PC-3 (cell line): Measurements from ENCODE around the gene FBXL7. TPM values are rescaled to one million over a fixed set of nuclear protein-coding genes. Genes with fewer than 3 reads are reported as not detected.

ENCODE experiments used
- ATAC-seq: fragments of 200-7000 bp; cut with Tn5 transposase; 2 replicates; pipeline ENCODE4 v1.9.1; 2020; ENCODE audit warnings: mild to moderate bottlenecking, moderate library complexity
- BruUV-seq: library from RNA; stranded (reverse); fragments of 400-500 nt; replicated peaks from 2 replicates; lab custom pipeline; 2021; lab: Mats Ljungman, UMichigan
- CTCF ChIA-PET: fragments of 300-600 bp; sonication (Branson Sonifier 250); formaldehyde crosslinking; loops from one replicate; lab custom pipeline; 2022; ENCODE audit warnings: antibody characterized with exemption; lab: Charles Lee
- POLR2A ChIA-PET: fragments of 300-600 bp; sonication (Branson Sonifier 250); formaldehyde crosslinking; loops from one replicate; lab custom pipeline; 2022; ENCODE audit warnings: antibody characterized with exemption; ENCODE audit not compliant: unreplicated experiment; lab: Charles Lee
- DNase-seq: peaks from one replicate; pipeline ENCODE4 v3.0.0-alpha.2; 2015
- H2AFZ ChIP-seq: fragments of 300-600 bp; sonication (generic); 2 replicates; pipeline ENCODE4 v1.6.0; 2016; ENCODE audit warnings: antibody characterized with exemption, low read length
- H3F3A ChIP-seq: fragments of 300-600 bp; sonication (generic); one replicate; pipeline ENCODE4 v1.6.0; 2017; ENCODE audit warnings: antibody characterized with exemption, low read length, control low read depth, mild to moderate bottlenecking; ENCODE audit not compliant: unreplicated experiment
- H3K27ac ChIP-seq: fragments of 300-600 bp; sonication (generic); 2 replicates; pipeline ENCODE4 v1.5.1; 2016; ENCODE audit warnings: mild to moderate bottlenecking, low read length
- H3K27me3 ChIP-seq: fragments of 300-600 bp; sonication (generic); 2 replicates; pipeline ENCODE4 v1.6.1; 2016; ENCODE audit warnings: low read length, mixed read lengths
- H3K36me3 ChIP-seq: fragments of 300-600 bp; sonication (generic); 2 replicates; pipeline ENCODE4 v1.6.1; 2016; ENCODE audit warnings: low read depth, mixed run types, low read length, mixed read lengths
- H3K4me1 ChIP-seq: fragments of 300-600 bp; sonication (generic); 2 replicates; pipeline ENCODE4 v1.5.1; 2016; ENCODE audit warnings: low read length; ENCODE audit not compliant: insufficient read depth
- H3K4me2 ChIP-seq: fragments of 300-600 bp; sonication (generic); 2 replicates; pipeline ENCODE4 v1.6.0; 2016; ENCODE audit warnings: low read length
- H3K4me3 ChIP-seq: fragments of 300-600 bp; sonication (generic); 2 replicates; pipeline ENCODE4 v1.5.1; 2016; ENCODE audit warnings: mild to moderate bottlenecking, low read length, mixed read lengths
- H3K79me2 ChIP-seq: fragments of 300-600 bp; sonication (generic); 2 replicates; pipeline ENCODE4 v1.6.1; 2017; ENCODE audit warnings: low read length, mixed read lengths
- H3K9ac ChIP-seq: fragments of 300-600 bp; sonication (generic); 2 replicates; pipeline ENCODE4 v1.6.0; 2016; ENCODE audit warnings: mild to moderate bottlenecking, low read length
- H3K9me2 ChIP-seq: fragments of 300-600 bp; sonication (generic); replicated peaks from 2 replicates; pipeline ENCODE4 v1.6.1; 2016; ENCODE audit warnings: mixed run types, low read length, mixed read lengths
- H3K9me3 ChIP-seq: fragments of 300-600 bp; sonication (generic); 2 replicates; pipeline ENCODE4 v1.6.1; 2016; ENCODE audit warnings: low read length, mixed read lengths
- H4K20me1 ChIP-seq: fragments of 300-600 bp; sonication (generic); 2 replicates; pipeline ENCODE4 v1.6.1; 2016; ENCODE audit warnings: low read length, mixed read lengths
- CTCF ChIP-seq: fragments of 300-600 bp; sonication (generic); conservative IDR thresholded peaks from 2 replicates; pipeline ENCODE4 v1.5.1; 2017; ENCODE audit warnings: antibody characterized with exemption, low read depth, mild to moderate bottlenecking, low read length
- EZH2 ChIP-seq: fragments of 300-600 bp; sonication (generic); IDR thresholded peaks from one replicate; pipeline ENCODE4 v1.6.1; 2017; ENCODE audit warnings: antibody characterized with exemption, mild to moderate bottlenecking, low read length; ENCODE audit not compliant: unreplicated experiment
- EZH2phosphoT487 ChIP-seq: fragments of 300-600 bp; sonication (generic); IDR thresholded peaks from 2 replicates; pipeline ENCODE4 v1.6.1; 2018; ENCODE audit warnings: mild to moderate bottlenecking, antibody characterized with exemption, low read length, borderline replicate concordance
- intact Hi-C: fragments of 100-400 bp; cut with micrococcal nuclease; formaldehyde crosslinking; loops from 2 replicates; pipeline ENCODE4 v1.9.0; 2023
- total RNA-seq: library from RNA; depleted of rRNA; stranded (reverse); fragments of >200 nt; gene quantifications from 2 replicates; pipeline ENCODE4 v1.2.3, GENCODE V29; 2014

The FBXL7 gene
- total RNA-seq, 1 experiment from 2014 or later: 0.18 TPM

GRCh38 chr5:15600035-15600434, 100.1 kb downstream of the FBXL7 start:
- POLR2A ChIA-PET: no interaction called here
- CTCF ChIA-PET: no interaction called here
- H3K9me3 ChIP-seq: peaks cover 6% of the 10 kb centered on the region; the same call in 1 of the 2 replicates
- no peak overlapping the region for H3K4me3 ChIP-seq
- no TSS peak for BruUV-seq
- ATAC-seq (no peak), DNase-seq (no peak)
- H4K20me1 ChIP-seq: no peaks in the 10 kb centered on the region
- no peaks in the 10 kb centered on the region for H3K9me2 ChIP-seq
- no peak for TF ChIP-seq CTCF
- no peak for TF ChIP-seq EZH2phosphoT487
- TF ChIP-seq EZH2: no peak
- H3K4me2 ChIP-seq: no peak overlapping the region
- H3K9ac ChIP-seq: no peak overlapping the region
- no peaks in the 10 kb centered on the region for H3K36me3 ChIP-seq
- H3K79me2 ChIP-seq: no peaks in the 10 kb centered on the region
- H3K27me3 ChIP-seq: no peaks in the 10 kb centered on the region
- no peak overlapping the region for H2AFZ ChIP-seq
- intact Hi-C loops: no loop called here
- H3F3A ChIP-seq: no peaks in the 10 kb centered on the region
- H3K4me1 ChIP-seq: no peaks in the 10 kb centered on the region
- no peak overlapping the region for H3K27ac ChIP-seq

- H3K9me2 ChIP-seq: no peaks in the 10 kb centered on the region
- no peaks in the 10 kb centered on the region for H3K79me2 ChIP-seq
- no peaks in the 10 kb centered on the region for H4K20me1 ChIP-seq
- ATAC-seq (no peak), DNase-seq (no peak)
- H3K9ac ChIP-seq: no peak overlapping the region
- no peak overlapping the region for H2AFZ ChIP-seq
- no peak overlapping the region for H3K4me3 ChIP-seq
- H3K36me3 ChIP-seq: no peaks in the 10 kb centered on the region
- H3K4me2 ChIP-seq: no peak overlapping the region
- CTCF ChIA-PET: no interaction called here
- no peaks in the 10 kb centered on the region for H3K4me1 ChIP-seq
- intact Hi-C loops: no loop called here
- BruUV-seq: no TSS peak
- H3K27me3 ChIP-seq: no peaks in the 10 kb centered on the region
- no peak overlapping the region for H3K27ac ChIP-seq
- TF ChIP-seq EZH2: no peak
- no peak for TF ChIP-seq EZH2phosphoT487
- TF ChIP-seq CTCF: no peak
- POLR2A ChIA-PET: no interaction called here
- H3K9me3 ChIP-seq: peaks cover 7% of the 10 kb centered on the region; the same call in 1 of the 2 replicates
- H3F3A ChIP-seq: no peaks in the 10 kb centered on the region
These were observed 101.3 kb downstream of the FBXL7 start for GRCh38 chr5:15601274-15601673.

- H3K27me3 ChIP-seq: no peaks in the 10 kb centered on the region
- no peaks in the 10 kb centered on the region for H4K20me1 ChIP-seq
- no peaks in the 10 kb centered on the region for H3K79me2 ChIP-seq
- H3K9me2 ChIP-seq: no peaks in the 10 kb centered on the region
- H3K9ac ChIP-seq: no peak overlapping the region
- DNase-seq (no peak), ATAC-seq (no peak)
- intact Hi-C loops: no loop called here
- TF ChIP-seq CTCF (no peak), EZH2phosphoT487 (no peak), EZH2 (no peak)
- ChIA-PET POLR2A (no interaction called here), CTCF (no interaction called here)
- no TSS peak for BruUV-seq
- no peak overlapping the region for H3K27ac ChIP-seq
- H3K4me1 ChIP-seq: no peaks in the 10 kb centered on the region
- H3K4me3 ChIP-seq: no peak overlapping the region
- no peak overlapping the region for H2AFZ ChIP-seq
- H3K9me3 ChIP-seq: peaks cover 11% of the 10 kb centered on the region; the same call in 1 of the 2 replicates
- H3K36me3 ChIP-seq: no peaks in the 10 kb centered on the region
- no peak overlapping the region for H3K4me2 ChIP-seq
- no peaks in the 10 kb centered on the region for H3F3A ChIP-seq
These were observed 101.9 kb downstream of the FBXL7 start for GRCh38 chr5:15601853-15602252.
